Esophagus squamous epithelium (tissue), 4 donors: ENCODE results near the gene ATL1.

ENCODE experiments used
- POLR2A ChIP-seq, 4 donors: fragments of 450-650 bp; IDR thresholded peaks; one replicate each; pipeline ENCODE4 v1.6.1; 2017; ENCODE audit warnings: antibody characterized with exemption in 4 of 4, mild to moderate bottlenecking in 4 of 4, moderate library complexity in 3 of 4
- TF ChIP-seq, protein P1 (sequence below), 6 experiments: fragments of 450-650 bp in 4 of 6; fragments of 200-600 bp in 2 of 6; sonication (generic) in 2 of 6; IDR thresholded peaks; one replicate each; pipeline ENCODE4 v1.5.1; 2016 to 2019; ENCODE audit warnings: antibody characterized with exemption in 6 of 6, mild to moderate bottlenecking in 4 of 6, moderate library complexity in 4 of 6

DNA sequence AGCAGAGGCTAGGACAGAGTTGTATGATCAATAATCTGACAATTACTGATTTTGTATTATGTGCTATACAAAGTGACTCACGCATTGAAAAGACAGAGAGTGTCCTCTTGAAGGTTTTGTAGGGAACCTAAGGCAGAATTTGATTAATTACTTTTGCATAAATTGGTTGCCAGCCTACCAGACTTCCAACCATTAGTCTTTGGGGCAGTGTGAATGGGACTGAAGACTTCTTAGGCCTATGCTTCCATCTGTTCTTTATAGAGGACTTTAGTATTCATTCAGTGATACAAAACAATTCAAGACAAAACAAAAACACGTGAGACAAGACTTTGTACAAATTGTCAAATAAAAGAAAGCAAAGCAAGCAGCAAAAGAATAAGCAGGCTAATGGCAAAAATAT lies 46.5 kb downstream of the ATL1 start:
- TF ChIP-seq, protein P1, sequence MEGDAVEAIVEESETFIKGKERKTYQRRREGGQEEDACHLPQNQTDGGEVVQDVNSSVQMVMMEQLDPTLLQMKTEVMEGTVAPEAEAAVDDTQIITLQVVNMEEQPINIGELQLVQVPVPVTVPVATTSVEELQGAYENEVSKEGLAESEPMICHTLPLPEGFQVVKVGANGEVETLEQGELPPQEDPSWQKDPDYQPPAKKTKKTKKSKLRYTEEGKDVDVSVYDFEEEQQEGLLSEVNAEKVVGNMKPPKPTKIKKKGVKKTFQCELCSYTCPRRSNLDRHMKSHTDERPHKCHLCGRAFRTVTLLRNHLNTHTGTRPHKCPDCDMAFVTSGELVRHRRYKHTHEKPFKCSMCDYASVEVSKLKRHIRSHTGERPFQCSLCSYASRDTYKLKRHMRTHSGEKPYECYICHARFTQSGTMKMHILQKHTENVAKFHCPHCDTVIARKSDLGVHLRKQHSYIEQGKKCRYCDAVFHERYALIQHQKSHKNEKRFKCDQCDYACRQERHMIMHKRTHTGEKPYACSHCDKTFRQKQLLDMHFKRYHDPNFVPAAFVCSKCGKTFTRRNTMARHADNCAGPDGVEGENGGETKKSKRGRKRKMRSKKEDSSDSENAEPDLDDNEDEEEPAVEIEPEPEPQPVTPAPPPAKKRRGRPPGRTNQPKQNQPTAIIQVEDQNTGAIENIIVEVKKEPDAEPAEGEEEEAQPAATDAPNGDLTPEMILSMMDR (IDR thresholded peaks at IDR 0.05) = no peak
- TF ChIP-seq POLR2A (IDR thresholded peaks at IDR 0.05) = no peak
